Liver (tissue), 3 donors: Measurements from ENCODE around the gene DPY19L2.
"Not testable (repeated sequence)": the region's sequence is repeated elsewhere in the genome, so short reads cannot be mapped to it uniquely, and the experiment has no call there.

Source experiments
- EGR1 ChIP-seq, 2 donors: IDR thresholded peaks; 2 replicates each; pipeline ENCODE4 v1.6.1; 2016 to 2018; ENCODE audit warnings: antibody characterized with exemption in 2 of 2, low read depth in 2 of 2
- FOXA1 ChIP-seq: IDR thresholded peaks from 2 replicates; pipeline ENCODE4 v1.6.1; 2016; ENCODE audit warnings: antibody characterized with exemption
- GABPA ChIP-seq, 2 donors: IDR thresholded peaks in 1 of 2; conservative IDR thresholded peaks in 1 of 2; 2 replicates each; pipeline ENCODE4 v1.6.1; 2016; ENCODE audit warnings: antibody characterized with exemption in 2 of 2, mild to moderate bottlenecking in 1 of 2, moderate library complexity in 1 of 2
- HNF4G ChIP-seq: IDR thresholded peaks from 2 replicates; pipeline ENCODE4 v1.6.1; 2016; ENCODE audit warnings: antibody characterized with exemption
- JUND ChIP-seq, 2 donors: IDR thresholded peaks; 2 replicates each; pipeline ENCODE4 v1.6.1; 2016; ENCODE audit warnings: antibody characterized with exemption in 2 of 2
- RXRA ChIP-seq, 2 donors: IDR thresholded peaks; 2 replicates each; pipeline ENCODE4 v1.6.1; 2017 to 2018; ENCODE audit warnings: antibody characterized with exemption in 2 of 2, mild to moderate bottlenecking in 1 of 2
- YY1 ChIP-seq: IDR thresholded peaks from 2 replicates; pipeline ENCODE4 v1.6.1; 2016; ENCODE audit warnings: antibody characterized with exemption, mild to moderate bottlenecking
- TF ChIP-seq, protein P1 (sequence below): IDR thresholded peaks from 2 replicates; pipeline ENCODE4 v1.6.1; 2016; ENCODE audit warnings: antibody characterized with exemption
- TF ChIP-seq, protein P2 (sequence below): fragments of 150-350 bp; IDR thresholded peaks from 2 replicates; pipeline ENCODE4 v1.5.1; 2017; ENCODE audit warnings: improper control_type of control experiment, low read depth, low read length; ENCODE audit not compliant: missing input control
- TF ChIP-seq, protein P3 (sequence below): IDR thresholded peaks from 2 replicates; pipeline ENCODE4 v1.6.1; 2016; ENCODE audit warnings: antibody characterized with exemption
- TF ChIP-seq, protein P4 (sequence below): IDR thresholded peaks from 2 replicates; pipeline ENCODE4 v1.6.1; 2016; ENCODE audit warnings: antibody characterized with exemption
- TF ChIP-seq, protein P5 (sequence below): IDR thresholded peaks from 2 replicates; pipeline ENCODE4 v1.6.1; 2016; ENCODE audit warnings: antibody characterized with exemption, mild to moderate bottlenecking
- donor health status: healthy.
- donor health status: healthy.

DNA sequence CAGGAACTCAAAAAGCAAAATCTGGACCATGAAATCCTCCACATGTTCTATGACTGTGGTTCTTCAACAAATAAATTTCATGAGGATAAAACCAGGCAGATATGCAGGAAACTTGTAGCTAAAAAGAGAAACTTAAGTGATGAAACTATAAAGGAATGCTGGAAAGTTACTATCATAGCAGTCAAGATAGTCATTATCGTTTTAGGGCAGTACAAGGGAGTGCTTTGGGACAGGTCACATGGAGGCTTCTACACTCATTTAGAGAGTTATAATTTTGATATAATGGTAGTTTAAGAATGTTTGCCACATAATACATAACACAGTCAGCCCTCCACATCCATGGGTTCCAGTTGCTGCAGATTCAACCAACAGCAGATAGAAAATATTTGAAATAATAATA is 52.7 kb downstream of the DPY19L2 start:
- TF ChIP-seq, protein P1, sequence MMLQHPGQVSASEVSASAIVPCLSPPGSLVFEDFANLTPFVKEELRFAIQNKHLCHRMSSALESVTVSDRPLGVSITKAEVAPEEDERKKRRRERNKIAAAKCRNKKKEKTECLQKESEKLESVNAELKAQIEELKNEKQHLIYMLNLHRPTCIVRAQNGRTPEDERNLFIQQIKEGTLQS: not testable (repeated sequence)
- TF ChIP-seq, protein P2, sequence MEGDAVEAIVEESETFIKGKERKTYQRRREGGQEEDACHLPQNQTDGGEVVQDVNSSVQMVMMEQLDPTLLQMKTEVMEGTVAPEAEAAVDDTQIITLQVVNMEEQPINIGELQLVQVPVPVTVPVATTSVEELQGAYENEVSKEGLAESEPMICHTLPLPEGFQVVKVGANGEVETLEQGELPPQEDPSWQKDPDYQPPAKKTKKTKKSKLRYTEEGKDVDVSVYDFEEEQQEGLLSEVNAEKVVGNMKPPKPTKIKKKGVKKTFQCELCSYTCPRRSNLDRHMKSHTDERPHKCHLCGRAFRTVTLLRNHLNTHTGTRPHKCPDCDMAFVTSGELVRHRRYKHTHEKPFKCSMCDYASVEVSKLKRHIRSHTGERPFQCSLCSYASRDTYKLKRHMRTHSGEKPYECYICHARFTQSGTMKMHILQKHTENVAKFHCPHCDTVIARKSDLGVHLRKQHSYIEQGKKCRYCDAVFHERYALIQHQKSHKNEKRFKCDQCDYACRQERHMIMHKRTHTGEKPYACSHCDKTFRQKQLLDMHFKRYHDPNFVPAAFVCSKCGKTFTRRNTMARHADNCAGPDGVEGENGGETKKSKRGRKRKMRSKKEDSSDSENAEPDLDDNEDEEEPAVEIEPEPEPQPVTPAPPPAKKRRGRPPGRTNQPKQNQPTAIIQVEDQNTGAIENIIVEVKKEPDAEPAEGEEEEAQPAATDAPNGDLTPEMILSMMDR: not testable (repeated sequence)
- TF ChIP-seq, protein P3, sequence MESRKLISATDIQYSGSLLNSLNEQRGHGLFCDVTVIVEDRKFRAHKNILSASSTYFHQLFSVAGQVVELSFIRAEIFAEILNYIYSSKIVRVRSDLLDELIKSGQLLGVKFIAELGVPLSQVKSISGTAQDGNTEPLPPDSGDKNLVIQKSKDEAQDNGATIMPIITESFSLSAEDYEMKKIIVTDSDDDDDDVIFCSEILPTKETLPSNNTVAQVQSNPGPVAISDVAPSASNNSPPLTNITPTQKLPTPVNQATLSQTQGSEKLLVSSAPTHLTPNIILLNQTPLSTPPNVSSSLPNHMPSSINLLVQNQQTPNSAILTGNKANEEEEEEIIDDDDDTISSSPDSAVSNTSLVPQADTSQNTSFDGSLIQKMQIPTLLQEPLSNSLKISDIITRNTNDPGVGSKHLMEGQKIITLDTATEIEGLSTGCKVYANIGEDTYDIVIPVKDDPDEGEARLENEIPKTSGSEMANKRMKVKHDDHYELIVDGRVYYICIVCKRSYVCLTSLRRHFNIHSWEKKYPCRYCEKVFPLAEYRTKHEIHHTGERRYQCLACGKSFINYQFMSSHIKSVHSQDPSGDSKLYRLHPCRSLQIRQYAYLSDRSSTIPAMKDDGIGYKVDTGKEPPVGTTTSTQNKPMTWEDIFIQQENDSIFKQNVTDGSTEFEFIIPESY: not testable (repeated sequence)
- not testable (repeated sequence) for TF ChIP-seq EGR1 (IDR thresholded peaks at IDR 0.05; ENCODE audit: low read depth in 2 of 2); YY1; JUND (IDR thresholded peaks at IDR 0.05); GABPA (IDR thresholded peaks at IDR 0.05 in 1 of 2, conservative IDR thresholded peaks at IDR 0.05 in 1 of 2); FOXA1; RXRA (IDR thresholded peaks at IDR 0.05); HNF4G
- TF ChIP-seq, protein P4, sequence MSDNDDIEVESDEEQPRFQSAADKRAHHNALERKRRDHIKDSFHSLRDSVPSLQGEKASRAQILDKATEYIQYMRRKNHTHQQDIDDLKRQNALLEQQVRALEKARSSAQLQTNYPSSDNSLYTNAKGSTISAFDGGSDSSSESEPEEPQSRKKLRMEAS: not testable (repeated sequence)
- TF ChIP-seq, protein P5, sequence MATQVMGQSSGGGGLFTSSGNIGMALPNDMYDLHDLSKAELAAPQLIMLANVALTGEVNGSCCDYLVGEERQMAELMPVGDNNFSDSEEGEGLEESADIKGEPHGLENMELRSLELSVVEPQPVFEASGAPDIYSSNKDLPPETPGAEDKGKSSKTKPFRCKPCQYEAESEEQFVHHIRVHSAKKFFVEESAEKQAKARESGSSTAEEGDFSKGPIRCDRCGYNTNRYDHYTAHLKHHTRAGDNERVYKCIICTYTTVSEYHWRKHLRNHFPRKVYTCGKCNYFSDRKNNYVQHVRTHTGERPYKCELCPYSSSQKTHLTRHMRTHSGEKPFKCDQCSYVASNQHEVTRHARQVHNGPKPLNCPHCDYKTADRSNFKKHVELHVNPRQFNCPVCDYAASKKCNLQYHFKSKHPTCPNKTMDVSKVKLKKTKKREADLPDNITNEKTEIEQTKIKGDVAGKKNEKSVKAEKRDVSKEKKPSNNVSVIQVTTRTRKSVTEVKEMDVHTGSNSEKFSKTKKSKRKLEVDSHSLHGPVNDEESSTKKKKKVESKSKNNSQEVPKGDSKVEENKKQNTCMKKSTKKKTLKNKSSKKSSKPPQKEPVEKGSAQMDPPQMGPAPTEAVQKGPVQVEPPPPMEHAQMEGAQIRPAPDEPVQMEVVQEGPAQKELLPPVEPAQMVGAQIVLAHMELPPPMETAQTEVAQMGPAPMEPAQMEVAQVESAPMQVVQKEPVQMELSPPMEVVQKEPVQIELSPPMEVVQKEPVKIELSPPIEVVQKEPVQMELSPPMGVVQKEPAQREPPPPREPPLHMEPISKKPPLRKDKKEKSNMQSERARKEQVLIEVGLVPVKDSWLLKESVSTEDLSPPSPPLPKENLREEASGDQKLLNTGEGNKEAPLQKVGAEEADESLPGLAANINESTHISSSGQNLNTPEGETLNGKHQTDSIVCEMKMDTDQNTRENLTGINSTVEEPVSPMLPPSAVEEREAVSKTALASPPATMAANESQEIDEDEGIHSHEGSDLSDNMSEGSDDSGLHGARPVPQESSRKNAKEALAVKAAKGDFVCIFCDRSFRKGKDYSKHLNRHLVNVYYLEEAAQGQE: not testable (repeated sequence)
